HFFc6 (cell line): ENCODE data around the gene NTM. TPM values are rescaled to one million over a fixed set of nuclear protein-coding genes. Genes with fewer than 3 reads are reported as not detected.

Source experiments
- DNase-seq: peaks from one replicate; pipeline ENCODE4 v3.0.0-alpha.2; 2018
- H3K27ac Mint-ChIP-seq: 2 replicates; pipeline ENCODE4 v1.8.0; 2020; ENCODE audit warnings: mild to moderate bottlenecking, mixed read lengths
- H3K27me3 Mint-ChIP-seq: 2 replicates; pipeline ENCODE4 v1.8.0; 2021; ENCODE audit warnings: mild to moderate bottlenecking, moderate library complexity, mixed read lengths; ENCODE audit not compliant: insufficient read depth
- H3K36me3 Mint-ChIP-seq: 2 replicates; pipeline ENCODE4 v1.8.0; 2021; ENCODE audit warnings: low read depth, mixed read lengths
- H3K4me1 Mint-ChIP-seq: 2 replicates; pipeline ENCODE4 v1.8.0; 2020; ENCODE audit warnings: low read depth, mixed read lengths
- H3K4me3 Mint-ChIP-seq: 2 replicates; pipeline ENCODE4 v1.8.0; 2020; ENCODE audit warnings: mild to moderate bottlenecking, moderate library complexity, mixed read lengths
- H3K9me3 Mint-ChIP-seq: 2 replicates; pipeline ENCODE4 v1.8.0; 2020; ENCODE audit warnings: mild to moderate bottlenecking, mixed read lengths
- total RNA-seq, 6 experiments: library from RNA; stranded (reverse); fragmentation: NEBNext Ultra II Directional; extraction: Animal tissue kit (Norgen Biotek cat#: 25700); gene quantifications; 2 replicates in 1 of 6; 3 replicates in 5 of 6; pipeline ENCODE4 v1.2.3, GENCODE V29; 2021
- TF ChIP-seq, protein P1 (sequence below): fragments of 200-600 bp; sonication (generic); IDR thresholded peaks from 2 replicates; pipeline ENCODE4 v1.5.0; 2021; ENCODE audit warnings: antibody characterized with exemption, mild to moderate bottlenecking

Gene NTM
- total RNA-seq, 6 experiments from 2014 or later = 18.3 to 23.6 (median 21.7) TPM

DNA sequence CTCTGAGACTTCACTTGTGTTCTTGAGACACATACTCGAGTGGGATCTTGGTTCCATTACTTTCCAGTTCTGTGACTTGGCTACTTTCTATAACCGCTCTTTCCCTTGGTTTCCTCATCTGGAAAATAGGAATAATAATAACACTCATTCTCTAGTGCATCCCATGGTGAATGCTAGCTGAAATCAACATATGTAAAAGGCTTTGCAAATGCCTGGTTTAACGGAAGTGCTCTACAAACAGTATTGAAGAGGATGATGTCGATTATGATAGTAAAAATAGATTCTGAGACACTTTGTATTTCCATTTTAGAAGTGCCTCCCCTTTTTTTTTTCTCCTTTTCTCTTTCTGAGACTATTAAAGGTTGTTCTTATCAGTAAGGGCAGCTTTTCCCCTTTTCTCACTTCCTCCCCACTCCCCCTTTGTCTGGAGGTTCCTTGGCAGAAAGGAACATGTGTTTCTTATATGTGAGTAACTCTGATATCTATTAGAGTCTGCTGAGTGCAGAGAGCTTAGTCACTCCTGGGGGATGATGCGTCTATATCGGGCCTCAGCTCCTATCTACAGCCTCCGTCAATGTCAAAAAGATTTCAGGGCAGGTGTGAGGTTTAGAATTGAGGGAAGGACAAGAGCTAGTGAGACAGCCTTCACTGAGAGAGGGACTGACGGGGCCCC is 489.3 kb downstream of the NTM start:
- H3K27me3 Mint-ChIP-seq = peaks cover 5% of the 10 kb centered on the region; the same call in 1 of the 2 replicates
- H3K4me1 Mint-ChIP-seq = peaks cover 11% of the 10 kb centered on the region
- H3K4me3 Mint-ChIP-seq = no peak overlapping the region
- no peaks in the 10 kb centered on the region for H3K36me3 Mint-ChIP-seq
- peak; percentile 9 for DNase-seq
- no peaks in the 10 kb centered on the region for H3K9me3 Mint-ChIP-seq
- H3K27ac Mint-ChIP-seq = no peak overlapping the region; the same call in 1 of the 2 replicates
- TF ChIP-seq, protein P1, sequence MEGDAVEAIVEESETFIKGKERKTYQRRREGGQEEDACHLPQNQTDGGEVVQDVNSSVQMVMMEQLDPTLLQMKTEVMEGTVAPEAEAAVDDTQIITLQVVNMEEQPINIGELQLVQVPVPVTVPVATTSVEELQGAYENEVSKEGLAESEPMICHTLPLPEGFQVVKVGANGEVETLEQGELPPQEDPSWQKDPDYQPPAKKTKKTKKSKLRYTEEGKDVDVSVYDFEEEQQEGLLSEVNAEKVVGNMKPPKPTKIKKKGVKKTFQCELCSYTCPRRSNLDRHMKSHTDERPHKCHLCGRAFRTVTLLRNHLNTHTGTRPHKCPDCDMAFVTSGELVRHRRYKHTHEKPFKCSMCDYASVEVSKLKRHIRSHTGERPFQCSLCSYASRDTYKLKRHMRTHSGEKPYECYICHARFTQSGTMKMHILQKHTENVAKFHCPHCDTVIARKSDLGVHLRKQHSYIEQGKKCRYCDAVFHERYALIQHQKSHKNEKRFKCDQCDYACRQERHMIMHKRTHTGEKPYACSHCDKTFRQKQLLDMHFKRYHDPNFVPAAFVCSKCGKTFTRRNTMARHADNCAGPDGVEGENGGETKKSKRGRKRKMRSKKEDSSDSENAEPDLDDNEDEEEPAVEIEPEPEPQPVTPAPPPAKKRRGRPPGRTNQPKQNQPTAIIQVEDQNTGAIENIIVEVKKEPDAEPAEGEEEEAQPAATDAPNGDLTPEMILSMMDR = no peak

- TF ChIP-seq, protein P1 = no peak
- H3K27ac Mint-ChIP-seq = no peak overlapping the region
- no peaks in the 10 kb centered on the region for H3K36me3 Mint-ChIP-seq
- H3K4me1 Mint-ChIP-seq = peaks cover 32% of the 10 kb centered on the region
- no peak overlapping the region for H3K4me3 Mint-ChIP-seq
- peaks cover 2% of the 10 kb centered on the region for H3K27me3 Mint-ChIP-seq
- H3K9me3 Mint-ChIP-seq = no peaks in the 10 kb centered on the region
- DNase-seq = no peak
These were observed 493.8 kb downstream of the NTM start for GRCh38 chr11:131864228-131864627.

GRCh38 chr11:131865860-131866259 is 495.4 kb downstream of the NTM start:
- Mint-ChIP-seq H3K9me3 (no peaks in the 10 kb centered on the region), H3K27ac (no peak overlapping the region), H3K4me3 (no peak overlapping the region), H3K27me3 (peaks cover 2% of the 10 kb centered on the region), H3K36me3 (no peaks in the 10 kb centered on the region), H3K4me1 (peaks cover 20% of the 10 kb centered on the region)
- TF ChIP-seq, protein P1 = no peak
- no peak for DNase-seq

DNA sequence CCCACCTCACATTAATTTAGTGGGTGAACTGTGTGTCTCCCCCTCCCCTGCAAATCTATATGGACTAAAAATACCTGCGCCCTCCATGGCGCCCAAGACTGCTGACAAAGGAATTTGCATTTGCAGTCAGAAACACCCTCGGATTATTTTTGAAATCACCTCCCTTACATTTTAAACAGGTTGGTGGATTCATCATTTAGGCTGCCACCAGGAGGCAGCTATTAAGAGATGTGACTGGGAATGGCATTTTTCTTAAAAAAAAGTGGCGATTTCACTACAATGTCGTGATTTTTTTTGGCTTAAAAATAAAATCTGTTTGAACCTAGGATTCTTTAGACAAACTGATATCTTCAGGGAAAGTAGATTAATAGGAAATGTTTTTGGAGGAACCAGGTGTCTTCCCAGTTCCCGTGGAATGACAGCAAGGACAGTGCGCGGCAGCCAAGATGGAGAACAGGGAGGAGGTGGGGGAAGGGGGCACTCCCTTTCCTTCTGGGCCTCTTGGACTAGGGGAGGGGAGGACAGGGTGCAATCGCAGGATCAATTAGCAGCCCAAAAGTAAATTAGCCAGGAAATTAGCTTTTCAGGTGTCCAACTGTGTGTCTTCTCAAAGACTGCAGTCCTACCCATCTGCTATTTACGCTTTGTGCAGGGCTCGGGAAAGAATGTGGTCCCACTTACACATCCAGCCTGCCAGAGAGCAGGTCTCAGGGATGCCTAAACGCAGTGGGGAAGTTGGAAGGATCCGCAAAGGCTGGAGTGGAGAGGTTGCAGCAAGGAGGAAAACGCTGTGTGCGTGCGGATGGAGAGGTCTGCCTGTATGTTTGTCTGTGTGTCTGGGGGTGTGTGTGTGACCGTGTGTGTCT is 496.4 kb downstream of the NTM start:
- Mint-ChIP-seq H3K9me3 (no peaks in the 10 kb centered on the region), H3K36me3 (no peaks in the 10 kb centered on the region), H3K27ac (no peak overlapping the region), H3K27me3 (peaks cover 2% of the 10 kb centered on the region), H3K4me3 (no peak overlapping the region), H3K4me1 (peaks cover 20% of the 10 kb centered on the region)
- no peak for DNase-seq
- TF ChIP-seq, protein P1 = peak; percentile 72

DNA sequence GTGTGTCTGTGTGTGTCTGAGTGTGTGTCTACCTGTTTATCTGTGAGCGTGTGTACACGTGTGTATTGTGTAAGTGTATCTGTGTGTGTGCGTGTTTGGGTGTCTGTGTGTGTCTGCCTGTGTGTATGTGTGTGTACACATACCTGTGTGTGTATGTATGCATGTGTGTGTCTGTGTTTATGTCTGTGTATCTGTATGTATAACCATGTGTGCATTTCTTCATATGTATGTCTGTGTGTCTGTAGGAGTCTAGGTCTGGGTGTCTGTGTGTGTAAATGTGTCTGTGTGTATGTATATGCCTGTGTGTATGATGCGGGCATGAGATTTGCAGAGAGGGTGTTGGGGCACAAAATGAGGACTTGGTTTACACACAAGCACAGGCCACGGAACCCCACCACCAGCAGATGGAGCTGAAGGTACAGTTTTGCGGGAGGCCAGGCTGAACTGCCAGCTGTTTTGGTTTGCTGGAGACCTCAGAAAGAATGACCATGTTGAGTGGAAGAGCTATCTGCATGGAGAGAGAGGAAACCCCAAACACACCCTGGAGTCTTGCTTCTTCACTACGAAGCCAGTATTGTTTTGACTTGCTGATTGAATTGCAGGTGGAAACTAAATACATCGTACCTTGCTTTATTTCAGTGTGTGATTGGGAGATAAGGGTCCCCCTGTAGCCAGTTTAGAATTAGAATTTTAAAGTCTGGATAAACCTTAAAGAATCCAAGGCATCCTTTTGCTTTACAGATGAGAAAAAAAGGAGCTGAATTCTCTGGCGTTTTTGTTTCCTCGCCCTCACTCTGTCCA is 497.2 kb downstream of the NTM start:
- DNase-seq = peak; percentile 78
- no peak overlapping the region for H3K27ac Mint-ChIP-seq
- H3K9me3 Mint-ChIP-seq = no peaks in the 10 kb centered on the region
- no peaks in the 10 kb centered on the region for H3K36me3 Mint-ChIP-seq
- TF ChIP-seq, protein P1 = peak; percentile 88
- H3K4me3 Mint-ChIP-seq = no peak overlapping the region
- H3K4me1 Mint-ChIP-seq = peaks cover 20% of the 10 kb centered on the region
- peaks cover 2% of the 10 kb centered on the region for H3K27me3 Mint-ChIP-seq
